GM19240 (cell line): Measurements from ENCODE around the gene DPP6.
"Not testable (repeated sequence)": the region's sequence is repeated elsewhere in the genome, so short reads cannot be mapped to it uniquely, and the experiment has no call there.

Source experiments
- DNase-seq: peaks from one replicate; pipeline ENCODE4 v3.0.0; 2011; ENCODE audit warnings: low spot score; ENCODE audit not compliant: insufficient read length

The DPP6 gene

DNA sequence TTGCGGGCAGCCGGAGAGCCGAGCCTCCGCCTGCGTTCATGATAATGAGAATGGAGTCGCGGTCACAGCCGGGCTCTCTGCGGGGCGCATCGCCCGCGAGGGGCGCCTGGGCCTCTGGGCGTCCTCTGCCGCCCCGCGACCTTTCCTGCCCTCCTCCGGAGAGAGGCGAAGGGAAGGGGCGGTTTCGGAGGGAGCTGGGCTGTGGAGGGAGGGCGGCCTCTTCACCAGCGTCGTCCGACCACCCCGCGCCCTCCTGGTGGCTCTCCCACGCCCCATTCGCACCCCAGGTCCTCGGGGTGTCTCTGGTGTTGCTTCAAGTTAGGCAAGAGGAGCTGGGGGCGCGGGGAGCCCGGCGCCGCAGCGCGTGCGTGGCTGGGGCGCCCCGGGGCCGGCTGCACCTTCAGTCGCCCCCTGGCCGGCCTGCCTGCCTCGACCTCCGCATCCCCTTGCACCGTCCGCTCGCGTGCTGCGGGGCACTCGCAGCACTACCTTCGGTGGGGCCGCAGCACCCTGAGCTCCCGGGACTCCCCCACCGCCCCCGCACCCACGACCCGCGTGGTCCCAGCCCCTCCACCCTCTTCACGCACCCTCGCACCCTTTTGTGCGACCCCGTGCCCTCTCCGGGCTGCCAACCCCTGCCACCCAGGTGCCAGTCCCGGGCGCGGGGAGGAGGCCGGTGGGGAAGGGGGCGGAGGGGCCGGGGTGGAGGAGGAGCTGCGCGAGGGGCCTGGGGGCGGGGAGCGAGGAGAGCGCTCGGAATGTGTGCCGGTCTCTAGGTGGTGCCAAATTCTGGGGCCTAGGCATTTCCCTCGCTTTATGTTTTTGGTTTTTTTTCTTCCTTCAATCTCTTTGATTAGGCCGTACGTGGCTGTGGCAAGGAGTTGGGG is at the start of gene DPP6:
Gene DPP6, plus strand, starts transcription at position 756 of the 887 bp plus-strand sequence.
- not testable (repeated sequence) for DNase-seq

- not testable (repeated sequence) for DNase-seq
Measured at GRCh38 chr7:154009423-154009911, 42.7 kb upstream of the DPP6 start.

GRCh38 chr7:154010726-154011568 is 41.3 kb upstream of the DPP6 start:
- DNase-seq, result not testable (repeated sequence)

- DNase-seq, result not testable (repeated sequence)
Measured at GRCh38 chr7:154012800-154013199, 39.4 kb upstream of the DPP6 start.

DNA sequence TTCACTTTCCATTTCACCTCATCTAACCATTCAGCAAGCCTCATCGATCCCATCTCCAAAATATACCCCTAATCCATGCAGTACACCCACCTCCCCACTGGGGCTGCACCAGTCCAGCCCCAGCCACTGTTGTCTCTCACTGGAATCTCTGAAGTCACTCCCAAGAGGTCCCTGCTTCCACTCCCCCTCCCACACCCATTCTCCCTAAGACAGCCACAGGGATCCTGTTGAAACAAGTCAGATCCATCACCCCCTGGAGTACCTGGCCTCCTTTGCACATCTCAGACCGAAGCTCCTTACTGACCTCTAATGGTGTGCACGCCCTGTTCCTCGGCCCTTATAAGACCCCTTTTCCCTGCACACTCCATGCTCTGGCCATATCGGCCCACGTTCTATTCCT is 36.6 kb upstream of the DPP6 start:
- not testable (repeated sequence) for DNase-seq

DNA sequence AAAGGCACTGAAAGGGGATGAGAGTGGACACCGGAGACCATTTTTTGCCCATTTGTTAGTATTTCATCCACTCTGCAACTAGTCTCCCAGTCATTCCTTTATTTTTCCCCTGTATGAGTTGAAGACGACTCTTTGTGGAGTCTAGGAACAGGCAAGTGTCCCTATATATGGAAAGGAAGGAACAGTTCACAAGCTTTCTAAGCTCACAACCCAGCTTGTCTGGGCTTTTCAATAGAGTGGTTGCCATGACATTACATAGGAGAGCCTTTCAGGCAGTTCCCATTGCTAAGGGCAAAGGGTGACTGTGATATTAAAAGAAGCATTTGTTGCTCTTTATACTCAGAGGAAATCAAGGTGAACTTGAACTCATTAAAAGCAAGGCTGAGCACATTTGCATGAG is 33.8 kb upstream of the DPP6 start:
- DNase-seq, result not testable (repeated sequence)

GRCh38 chr7:154027805-154028204 is 24.4 kb upstream of the DPP6 start:
- DNase-seq, result not testable (repeated sequence)

DNA sequence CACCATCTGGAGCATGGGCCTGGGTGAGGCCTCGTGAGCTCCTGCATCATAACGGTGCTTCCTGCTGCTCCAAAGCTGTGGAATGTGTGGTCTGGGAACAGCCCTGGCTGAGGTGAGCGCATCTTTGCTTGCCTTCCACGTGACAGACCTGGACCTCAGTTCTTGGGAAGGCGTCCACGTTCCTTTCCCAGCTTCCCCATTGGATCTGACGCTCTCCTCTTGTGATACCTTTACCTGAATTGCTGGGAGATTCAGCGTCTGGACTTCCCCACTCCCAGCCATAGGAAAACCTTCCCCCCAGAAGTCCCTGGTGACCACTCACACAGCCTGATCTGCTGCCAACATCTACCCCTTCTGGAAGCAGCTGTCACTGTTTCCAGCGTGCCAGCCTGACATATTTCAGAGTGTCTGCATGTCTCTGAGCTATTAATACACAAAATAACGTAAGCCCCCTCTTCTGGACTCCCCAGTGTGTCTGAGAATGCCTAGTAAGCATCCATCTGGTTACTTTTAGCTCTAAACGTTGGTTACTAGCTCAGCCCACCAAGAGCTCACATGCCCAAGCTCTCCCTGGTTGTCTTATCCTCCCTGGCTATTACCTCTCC is 21.6 kb upstream of the DPP6 start:
- DNase-seq, result not testable (repeated sequence)

- not testable (repeated sequence) for DNase-seq
Measured at GRCh38 chr7:154039466-154040165, 12.6 kb upstream of the DPP6 start.

- DNase-seq, result not testable (repeated sequence)
Measured at GRCh38 chr7:154050394-154050793, 1.8 kb upstream of the DPP6 start.

- DNase-seq, result not testable (repeated sequence)
Measured at GRCh38 chr7:154051006-154051642, 1.1 kb upstream of the DPP6 start.

DNA sequence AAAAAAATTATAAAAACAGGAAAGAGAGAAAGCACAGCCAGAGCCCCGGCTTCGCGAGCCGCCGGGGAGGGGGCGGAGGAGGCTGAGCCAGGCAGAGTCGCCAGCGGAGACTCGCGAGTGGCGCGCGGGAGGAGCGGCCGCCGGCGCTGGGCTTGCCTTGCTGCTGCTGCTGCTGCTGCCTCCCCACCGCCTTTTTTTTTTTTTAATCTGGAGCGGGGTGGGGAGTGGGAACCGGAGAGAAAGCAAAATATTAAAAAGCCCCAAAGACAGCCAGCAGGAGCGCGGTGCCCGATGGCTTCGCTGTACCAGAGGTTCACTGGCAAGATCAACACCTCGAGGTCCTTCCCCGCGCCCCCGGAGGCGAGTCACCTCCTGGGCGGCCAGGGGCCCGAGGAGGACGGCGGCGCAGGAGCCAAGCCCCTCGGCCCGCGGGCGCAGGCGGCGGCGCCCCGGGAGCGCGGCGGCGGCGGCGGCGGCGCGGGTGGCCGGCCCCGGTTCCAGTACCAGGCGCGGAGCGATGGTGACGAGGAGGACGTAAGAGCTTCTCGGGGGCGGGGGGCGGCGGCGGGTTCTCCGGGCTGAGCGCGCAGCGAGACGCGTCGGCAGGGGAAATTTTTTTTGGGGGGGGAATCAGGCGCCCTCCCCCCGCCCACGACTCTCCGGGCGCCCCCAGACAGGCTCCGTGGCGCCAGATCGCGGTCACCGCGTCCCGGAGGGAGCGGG is 493 bp downstream of the DPP6 start:
- not testable (repeated sequence) for DNase-seq

- DNase-seq, result not testable (repeated sequence)
Measured at GRCh38 chr7:154053466-154054312, 1.5 kb downstream of the DPP6 start.

DNA sequence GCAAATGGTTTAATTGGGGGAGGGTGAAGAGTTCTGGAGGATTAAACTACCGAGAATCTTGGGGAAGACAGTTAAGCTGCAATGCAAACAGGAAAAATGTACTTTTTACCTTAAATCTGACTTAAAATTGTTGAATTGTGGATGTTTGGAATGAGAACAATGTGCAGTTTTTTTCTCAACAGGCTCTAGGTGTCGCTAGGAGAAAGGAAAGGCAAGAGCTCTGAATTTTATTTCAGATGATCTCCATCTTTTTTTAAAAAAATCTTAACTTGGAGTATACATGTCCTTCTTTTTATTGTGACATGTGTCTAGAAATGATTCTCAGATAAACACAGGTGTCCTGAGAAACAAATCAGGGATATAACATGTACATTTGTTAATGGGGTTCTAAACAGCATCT is 2.5 kb downstream of the DPP6 start:
- not testable (repeated sequence) for DNase-seq

GRCh38 chr7:154055491-154056106 is 3.4 kb downstream of the DPP6 start:
- not testable (repeated sequence) for DNase-seq

DNA sequence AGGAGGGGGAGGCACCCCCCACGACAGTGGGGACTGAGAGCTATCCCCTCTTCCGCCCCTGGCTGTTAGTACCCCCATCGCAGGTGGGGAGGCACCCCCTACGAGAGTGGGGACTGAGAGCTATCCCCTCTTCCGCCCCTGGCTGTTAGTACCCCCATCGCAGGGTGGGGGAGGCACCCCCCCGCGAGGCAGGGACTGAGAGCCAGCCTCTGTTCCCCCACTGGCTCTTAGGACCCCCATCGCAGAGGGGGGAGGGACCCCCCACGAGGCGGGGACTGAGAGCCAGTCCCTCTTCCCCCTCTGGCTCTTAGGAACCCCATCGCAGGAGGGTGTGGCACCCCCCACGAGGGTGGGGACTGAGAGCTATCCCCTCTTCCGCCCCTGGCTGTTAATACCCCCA is 6.6 kb downstream of the DPP6 start:
- DNase-seq, result not testable (repeated sequence)

- DNase-seq, result not testable (repeated sequence)
Measured at GRCh38 chr7:154060551-154060950, 8.4 kb downstream of the DPP6 start.

DNA sequence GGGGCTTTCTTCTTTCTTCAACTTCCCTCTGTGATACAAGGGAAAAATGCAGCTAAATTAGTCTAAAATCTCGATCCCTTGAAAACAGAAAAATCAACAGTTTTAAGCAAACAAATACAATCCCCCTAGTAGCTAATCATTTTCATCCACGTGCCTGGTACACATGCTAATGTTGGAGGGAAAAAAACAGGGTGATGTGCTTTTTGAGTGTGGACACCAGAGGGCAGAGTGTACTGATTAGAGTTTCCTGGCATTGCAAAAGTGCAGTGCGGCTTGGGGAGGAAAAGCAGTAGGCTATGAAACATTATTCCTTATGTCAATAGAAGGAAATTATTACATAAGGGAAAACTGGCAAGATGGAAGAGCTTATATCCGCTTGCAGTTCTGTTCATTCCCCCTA is 19.6 kb downstream of the DPP6 start:
- not testable (repeated sequence) for DNase-seq
